ENCODE results near the gene CDHR3.
"Not testable (repeated sequence)": the region's sequence is repeated elsewhere in the genome, so short reads cannot be mapped to it uniquely, and the experiment has no call there.

CDHR3 gene

DNA sequence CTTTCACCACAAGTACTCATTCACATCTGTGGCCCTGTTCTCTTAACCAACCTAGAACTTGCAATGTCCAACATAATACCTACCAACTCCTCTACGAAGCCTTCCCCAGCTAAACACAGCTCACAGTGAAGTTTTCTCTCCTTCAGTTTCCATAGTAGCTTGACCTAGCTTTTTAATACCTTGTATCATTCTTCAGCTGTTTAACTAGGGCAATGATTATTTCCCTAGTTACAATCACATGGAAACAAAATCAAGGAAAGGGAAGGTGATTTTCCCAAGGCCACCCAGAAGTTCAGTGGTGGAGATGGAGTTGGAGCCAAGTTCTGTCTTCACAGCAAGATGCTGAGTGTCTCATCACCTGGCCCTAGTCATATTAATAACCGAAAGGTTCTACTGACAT is 16.3 kb downstream of the CDHR3 start:
- peaks cover 22% of the 10 kb centered on the region for H3K4me1 ChIP-seq (ENCODE audit: insufficient read depth, low read length)
- no peak overlapping the region for H3K9ac ChIP-seq (ENCODE audit: low read depth, low read length)
- H3K36me3 ChIP-seq (ENCODE audit: insufficient read depth, low read length): no peaks in the 10 kb centered on the region
- H3K9me3 ChIP-seq (ENCODE audit: control insufficient read depth, insufficient read depth, low read length): no peaks in the 10 kb centered on the region

- H3K36me3 ChIP-seq (ENCODE audit: insufficient read depth, low read length): no peaks in the 10 kb centered on the region
- no peaks in the 10 kb centered on the region for H3K9me3 ChIP-seq (ENCODE audit: control insufficient read depth, insufficient read depth, low read length)
- H3K4me1 ChIP-seq (ENCODE audit: insufficient read depth, low read length): peaks cover 23% of the 10 kb centered on the region
- no peak overlapping the region for H3K9ac ChIP-seq (ENCODE audit: low read depth, low read length)
Measured at GRCh38 chr7:105980645-105981396, 17.8 kb downstream of the CDHR3 start.

- H3K4me1 ChIP-seq (ENCODE audit: insufficient read depth, low read length): peaks cover 22% of the 10 kb centered on the region
- no peak overlapping the region for H3K9ac ChIP-seq (ENCODE audit: low read depth, low read length)
- no peaks in the 10 kb centered on the region for H3K36me3 ChIP-seq (ENCODE audit: insufficient read depth, low read length)
- no peaks in the 10 kb centered on the region for H3K9me3 ChIP-seq (ENCODE audit: control insufficient read depth, insufficient read depth, low read length)
Measured at GRCh38 chr7:105982388-105982787, 19.3 kb downstream of the CDHR3 start.

DNA sequence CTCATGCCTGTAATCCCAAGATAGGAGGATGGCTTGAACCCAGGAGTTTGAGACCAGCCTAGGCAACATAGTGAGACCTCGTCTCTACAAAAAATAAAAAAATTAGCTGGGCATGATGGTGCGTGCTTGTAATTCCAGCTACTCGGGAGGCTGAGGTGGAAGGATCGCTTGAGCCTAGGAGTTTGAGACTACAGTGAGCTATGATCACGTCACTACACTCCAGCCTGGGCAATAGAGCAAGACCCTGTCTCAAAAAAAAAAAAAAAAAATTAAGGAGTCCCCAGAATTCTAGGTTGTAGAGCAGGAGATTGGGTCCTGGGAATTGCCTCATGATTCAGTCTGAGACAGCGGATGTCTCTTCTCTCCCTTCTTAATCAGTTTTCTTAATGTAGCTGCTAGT is 21.7 kb downstream of the CDHR3 start:
- not testable (repeated sequence) for H3K36me3 ChIP-seq (ENCODE audit: insufficient read depth, low read length); H3K9ac ChIP-seq (ENCODE audit: low read depth, low read length); H3K9me3 ChIP-seq (ENCODE audit: control insufficient read depth, insufficient read depth, low read length)
- peaks cover 26% of the 10 kb centered on the region for H3K4me1 ChIP-seq (ENCODE audit: insufficient read depth, low read length)

- no peak overlapping the region for H3K9ac ChIP-seq (ENCODE audit: low read depth, low read length)
- no peaks in the 10 kb centered on the region for H3K36me3 ChIP-seq (ENCODE audit: insufficient read depth, low read length)
- no peaks in the 10 kb centered on the region for H3K9me3 ChIP-seq (ENCODE audit: control insufficient read depth, insufficient read depth, low read length)
- peaks cover 30% of the 10 kb centered on the region for H3K4me1 ChIP-seq (ENCODE audit: insufficient read depth, low read length)
Measured at GRCh38 chr7:105985229-105985628, 22.2 kb downstream of the CDHR3 start.

DNA sequence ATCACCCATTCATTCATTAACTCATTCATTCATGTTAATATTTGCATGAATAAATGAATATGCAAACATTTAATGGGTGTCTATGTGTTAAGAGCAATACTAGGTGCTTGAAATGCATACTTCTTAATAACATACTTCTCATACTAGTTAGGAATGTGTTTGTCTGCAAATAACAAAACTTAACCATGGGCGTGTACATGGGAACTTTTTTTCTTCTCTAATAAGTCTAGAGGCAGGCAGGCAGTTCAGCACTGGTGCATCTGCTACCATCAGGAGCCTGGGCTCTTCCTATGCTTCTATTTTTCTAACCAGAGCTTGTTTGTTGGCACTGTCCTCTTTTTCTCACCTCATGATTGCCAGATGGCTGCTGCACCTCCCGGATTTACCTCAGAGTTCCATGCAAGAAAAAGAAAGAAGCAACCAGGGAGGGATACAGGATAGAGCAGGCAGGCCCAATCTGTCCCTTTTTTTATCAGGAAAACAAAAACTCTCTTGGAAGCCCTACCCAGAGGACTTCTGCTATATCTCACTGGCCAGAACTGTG is 22.7 kb downstream of the CDHR3 start:
- Histone ChIP-seq H3K36me3 (ENCODE audit: insufficient read depth, low read length) (no peaks in the 10 kb centered on the region), H3K4me1 (ENCODE audit: insufficient read depth, low read length) (peaks cover 31% of the 10 kb centered on the region), H3K9ac (ENCODE audit: low read depth, low read length) (no peak overlapping the region), H3K9me3 (ENCODE audit: control insufficient read depth, insufficient read depth, low read length) (no peaks in the 10 kb centered on the region)

DNA sequence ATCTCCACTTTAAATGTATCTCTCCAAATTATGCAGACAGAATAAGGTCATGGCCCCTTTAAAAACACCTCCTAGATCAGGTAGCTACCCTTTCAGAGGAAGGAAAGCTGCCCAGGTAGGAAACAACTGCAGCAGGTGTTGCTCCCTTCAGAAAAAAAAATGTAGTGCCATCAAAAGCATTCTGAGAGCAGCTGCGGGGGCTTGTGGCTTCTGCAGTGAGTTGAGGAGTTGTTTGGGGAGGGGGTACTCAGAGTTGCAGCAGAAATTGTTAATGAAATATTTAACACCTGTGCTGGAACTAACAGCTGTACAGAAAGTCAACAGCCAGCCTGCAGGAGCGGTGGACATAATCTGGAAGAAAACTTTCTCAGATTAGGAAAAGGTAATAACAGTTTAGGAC is 24.0 kb downstream of the CDHR3 start:
- H3K9ac ChIP-seq (ENCODE audit: low read depth, low read length): no peak overlapping the region
- H3K9me3 ChIP-seq (ENCODE audit: control insufficient read depth, insufficient read depth, low read length): no peaks in the 10 kb centered on the region
- H3K4me1 ChIP-seq (ENCODE audit: insufficient read depth, low read length): peaks cover 30% of the 10 kb centered on the region
- no peaks in the 10 kb centered on the region for H3K36me3 ChIP-seq (ENCODE audit: insufficient read depth, low read length)

- no peaks in the 10 kb centered on the region for H3K9me3 ChIP-seq (ENCODE audit: control insufficient read depth, insufficient read depth, low read length)
- peaks cover 35% of the 10 kb centered on the region for H3K4me1 ChIP-seq (ENCODE audit: insufficient read depth, low read length)
- no peak overlapping the region for H3K9ac ChIP-seq (ENCODE audit: low read depth, low read length)
- no peaks in the 10 kb centered on the region for H3K36me3 ChIP-seq (ENCODE audit: insufficient read depth, low read length)
Measured at GRCh38 chr7:105988276-105988675, 25.2 kb downstream of the CDHR3 start.

GRCh38 chr7:105989191-105989590 is 26.1 kb downstream of the CDHR3 start:
- Histone ChIP-seq H3K36me3 (ENCODE audit: insufficient read depth, low read length) (no peaks in the 10 kb centered on the region), H3K9me3 (ENCODE audit: control insufficient read depth, insufficient read depth, low read length) (no peaks in the 10 kb centered on the region), H3K4me1 (ENCODE audit: insufficient read depth, low read length) (peaks cover 35% of the 10 kb centered on the region), H3K9ac (ENCODE audit: low read depth, low read length) (no peak overlapping the region)

DNA sequence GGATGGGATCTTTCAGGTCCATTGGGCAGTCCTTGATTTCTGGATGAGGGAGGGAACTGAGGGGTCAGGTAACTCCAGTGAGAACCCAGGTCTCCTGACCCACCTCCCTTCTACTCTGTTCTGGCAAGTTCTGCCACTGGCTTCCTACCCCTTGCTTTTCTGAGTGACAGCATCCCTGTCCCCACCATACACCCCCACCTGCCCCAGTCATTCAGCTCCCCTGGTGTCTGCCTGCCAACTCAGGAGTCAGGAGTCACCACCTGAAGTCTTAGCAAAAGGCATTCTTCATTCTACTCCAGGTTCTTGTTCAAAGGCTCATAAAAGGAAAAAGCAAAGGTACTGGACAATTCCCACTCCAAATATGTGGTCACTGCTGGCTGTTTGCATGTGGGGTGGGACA is 26.6 kb downstream of the CDHR3 start:
- peaks cover 35% of the 10 kb centered on the region for H3K4me1 ChIP-seq (ENCODE audit: insufficient read depth, low read length)

DNA sequence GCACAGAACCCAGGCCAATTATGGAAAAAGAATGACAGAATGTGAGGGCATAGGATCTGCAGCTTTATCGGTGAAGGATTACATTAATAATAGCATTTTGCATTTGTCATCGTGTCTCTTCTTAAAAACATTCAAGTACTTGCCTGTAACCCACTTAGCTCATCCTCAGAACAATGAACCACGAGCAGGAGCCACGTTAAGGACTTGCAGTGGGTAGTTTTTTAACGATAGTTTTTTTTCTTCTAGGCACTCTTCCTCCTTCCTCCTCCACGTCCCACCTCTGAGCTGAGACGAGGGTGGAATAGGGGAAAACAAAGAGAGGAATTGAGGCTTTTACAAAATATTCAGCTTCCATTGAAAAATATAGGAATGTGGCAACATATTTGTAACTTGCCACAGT is 27.1 kb downstream of the CDHR3 start:
- Histone ChIP-seq H3K4me1 (ENCODE audit: insufficient read depth, low read length) (peaks cover 34% of the 10 kb centered on the region), H3K9ac (ENCODE audit: low read depth, low read length) (no peak overlapping the region), H3K9me3 (ENCODE audit: control insufficient read depth, insufficient read depth, low read length) (no peaks in the 10 kb centered on the region), H3K36me3 (ENCODE audit: insufficient read depth, low read length) (no peaks in the 10 kb centered on the region)

More for the DNA sequence above, 26.6 kb downstream of the CDHR3 start:
- Histone ChIP-seq H3K9me3 (ENCODE audit: control insufficient read depth, insufficient read depth, low read length) (no peaks in the 10 kb centered on the region), H3K9ac (ENCODE audit: low read depth, low read length) (no peak overlapping the region), H3K36me3 (ENCODE audit: insufficient read depth, low read length) (no peaks in the 10 kb centered on the region)

GRCh38 chr7:105990727-105991453 is 27.8 kb downstream of the CDHR3 start:
- Histone ChIP-seq H3K36me3 (ENCODE audit: insufficient read depth, low read length) (no peaks in the 10 kb centered on the region), H3K9me3 (ENCODE audit: control insufficient read depth, insufficient read depth, low read length) (no peaks in the 10 kb centered on the region), H3K4me1 (ENCODE audit: insufficient read depth, low read length) (peaks cover 26% of the 10 kb centered on the region), H3K9ac (ENCODE audit: low read depth, low read length) (no peak overlapping the region)

DNA sequence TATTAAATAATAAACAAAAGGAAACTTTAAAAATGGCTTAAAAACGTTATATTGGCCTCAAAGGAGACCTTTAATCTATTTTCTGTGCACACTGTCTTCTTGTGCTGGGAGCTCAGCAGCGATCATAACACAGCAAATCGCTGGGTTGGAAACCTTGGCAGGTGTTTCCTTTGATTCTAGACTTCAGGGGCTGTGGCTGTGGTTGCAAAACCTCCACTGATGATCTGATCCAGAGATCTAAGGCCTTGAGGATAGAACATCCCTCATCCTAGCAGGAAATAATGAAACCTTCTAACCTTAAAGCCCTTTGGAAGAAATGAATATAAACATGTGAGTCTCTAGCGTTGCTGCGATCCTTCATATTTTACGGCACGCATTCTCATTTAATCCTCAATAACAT is 29.8 kb downstream of the CDHR3 start:
- Histone ChIP-seq H3K9ac (ENCODE audit: low read depth, low read length) (no peak overlapping the region), H3K9me3 (ENCODE audit: control insufficient read depth, insufficient read depth, low read length) (no peaks in the 10 kb centered on the region), H3K4me1 (ENCODE audit: insufficient read depth, low read length) (peaks cover 24% of the 10 kb centered on the region), H3K36me3 (ENCODE audit: insufficient read depth, low read length) (no peaks in the 10 kb centered on the region)

GRCh38 chr7:105996860-105997737 is 34.0 kb downstream of the CDHR3 start:
- H3K36me3 ChIP-seq (ENCODE audit: insufficient read depth, low read length): no peaks in the 10 kb centered on the region
- H3K9me3 ChIP-seq (ENCODE audit: control insufficient read depth, insufficient read depth, low read length): no peaks in the 10 kb centered on the region

More at GRCh38 chr7:105996860-105997737, 34.0 kb downstream of the CDHR3 start:
- Histone ChIP-seq H3K4me1 (ENCODE audit: insufficient read depth, low read length) (peaks cover 5% of the 10 kb centered on the region; the same call in 1 of the 2 replicates), H3K9ac (ENCODE audit: low read depth, low read length) (no peak overlapping the region)

Measured in ES-I3 (cell line).